MG63 (cell line): ENCODE measurements around the gene CPB1. TPM values are rescaled to one million over a fixed set of nuclear protein-coding genes. Genes with fewer than 3 reads are reported as not detected.
"Not testable (repeated sequence)": the region's sequence is repeated elsewhere in the genome, so short reads cannot be mapped to it uniquely, and the experiment has no call there.

Experiments
- DNase-seq: peaks from one replicate; pipeline ENCODE4 v3.0.0-alpha.2; 2020
- H3K27me3 ChIP-seq: fragments of 250-450 bp; sonication (Bioruptor Pico); 2 replicates; pipeline ENCODE4 v1.5.1; 2020; ENCODE audit warnings: mild to moderate bottlenecking, moderate library complexity
- H3K36me3 ChIP-seq: fragments of 250-450 bp; sonication (Bioruptor Pico); 2 replicates; pipeline ENCODE4 v1.5.1; 2020; ENCODE audit warnings: mild to moderate bottlenecking, moderate library complexity
- H3K4me3 ChIP-seq: fragments of 250-450 bp; sonication (Bioruptor Pico); 2 replicates; pipeline ENCODE4 v1.5.1; 2020; ENCODE audit warnings: mild to moderate bottlenecking, moderate library complexity
- H3K9me3 ChIP-seq: fragments of 250-450 bp; sonication (Bioruptor Pico); 2 replicates; pipeline ENCODE4 v1.5.1; 2020; ENCODE audit warnings: mild to moderate bottlenecking, moderate library complexity
- total RNA-seq: library from RNA; depleted of rRNA; stranded (reverse); fragments of >200 nt; shearing (Covaris generic); gene quantifications from 2 replicates; pipeline ENCODE4 v1.2.3, GENCODE V29; 2014; ENCODE audit warnings: low replicate concordance; rRNA removed

Gene CPB1
- total RNA-seq: not detected in 2 replicates

DNA sequence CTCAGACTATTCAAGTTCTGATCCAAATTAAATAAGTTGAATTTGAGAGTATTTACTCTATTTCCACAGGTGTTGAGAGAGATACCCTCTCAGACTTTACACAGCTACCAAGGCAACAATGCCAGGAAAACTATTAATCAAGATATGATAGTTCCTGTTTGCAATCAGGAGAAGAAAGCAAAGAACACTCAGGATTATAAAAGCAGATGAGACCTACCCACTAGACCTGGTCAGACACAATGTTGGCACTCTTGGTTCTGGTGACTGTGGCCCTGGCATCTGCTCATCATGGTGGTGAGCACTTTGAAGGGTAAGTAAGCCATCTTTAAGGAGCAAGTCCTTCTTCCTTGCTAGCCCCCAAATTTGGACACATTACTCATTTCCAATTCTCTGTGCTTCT lies at the start of gene CPB1:
Gene CPB1, plus strand, starts transcription at position 227 of the 400 bp plus-strand sequence. Its CDS starts 13 bp downstream, at position 240.
- Histone ChIP-seq H3K27me3 (no peaks in the 10 kb centered on the region), H3K9me3 (0 out of 2 replicates have a peak, but pooled peaks cover 2% of the 10 kb centered on the region), H3K36me3 (no peaks in the 10 kb centered on the region), H3K4me3 (no peak within 1 kb of the TSS)
- no peak for DNase-seq

DNA sequence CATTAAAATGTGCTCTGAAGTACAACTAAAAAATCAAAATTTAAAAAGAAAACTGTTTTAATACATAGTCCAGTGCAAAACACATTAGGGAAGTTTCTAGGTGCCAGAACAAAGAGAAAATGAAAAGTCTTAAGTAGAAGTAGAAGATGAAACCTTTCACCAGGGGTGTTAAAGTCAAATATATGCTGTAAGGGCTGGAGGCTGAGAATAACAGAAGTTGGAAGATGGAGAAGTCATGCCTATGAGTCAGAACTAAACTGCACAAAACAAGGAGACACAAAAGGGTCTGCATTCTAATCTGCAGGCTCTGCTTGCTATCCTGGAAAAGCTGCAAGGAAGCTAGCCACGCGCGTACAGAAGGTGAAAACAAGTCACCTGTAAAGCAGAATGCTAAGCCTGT lies 48.7 kb upstream of the CPB1 start:
- no peak overlapping the region for H3K4me3 ChIP-seq
- no peaks in the 10 kb centered on the region for H3K36me3 ChIP-seq
- H3K27me3 ChIP-seq: peaks cover 3% of the 10 kb centered on the region; the same call in 1 of the 2 replicates
- no peak for DNase-seq
- H3K9me3 ChIP-seq: no peaks in the 10 kb centered on the region

DNA sequence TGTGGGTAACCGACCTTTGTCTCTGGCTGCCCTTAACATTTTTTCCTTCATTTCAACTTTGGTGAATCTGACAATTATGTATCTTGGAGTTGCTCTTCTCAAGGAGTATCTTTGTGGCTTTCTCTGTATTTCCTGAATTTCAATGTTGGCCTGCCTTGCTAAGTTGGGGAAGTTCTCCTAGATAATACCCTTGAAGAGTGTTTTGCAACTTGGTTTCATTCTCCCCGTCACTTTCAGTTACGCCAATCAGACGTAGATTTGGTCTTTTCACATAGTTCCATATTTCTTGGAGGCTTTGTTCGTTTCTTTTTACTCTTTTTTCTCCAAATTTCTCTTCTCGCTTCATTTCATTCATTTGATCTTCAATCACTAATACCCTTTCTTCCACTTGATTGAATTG lies 42.6 kb upstream of the CPB1 start:
- H3K9me3 ChIP-seq, DNase-seq, H3K4me3 ChIP-seq, H3K36me3 ChIP-seq, H3K27me3 ChIP-seq: not testable (repeated sequence)

DNA sequence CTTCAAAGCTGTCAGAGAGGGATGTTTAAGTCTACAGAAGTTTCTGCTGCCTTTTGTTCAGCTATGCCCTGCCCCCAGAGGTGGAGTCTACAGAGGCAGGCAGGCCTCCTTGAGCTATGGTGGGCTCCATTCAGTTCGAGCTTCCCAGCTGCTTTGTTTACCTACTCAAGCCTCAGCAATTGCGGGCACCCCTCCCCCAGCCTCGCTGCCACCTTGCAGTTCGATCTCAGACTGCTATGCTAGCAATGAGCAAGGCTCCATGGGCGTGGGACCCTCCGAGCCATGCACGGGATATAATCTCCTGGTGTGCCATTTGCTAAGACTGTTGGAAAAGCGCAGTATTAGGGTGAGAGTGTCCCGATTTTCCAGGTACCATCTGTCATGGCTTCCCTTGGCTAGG lies 41.5 kb upstream of the CPB1 start:
- H3K27me3 ChIP-seq, H3K36me3 ChIP-seq, H3K9me3 ChIP-seq, DNase-seq, H3K4me3 ChIP-seq: not testable (repeated sequence)

DNA sequence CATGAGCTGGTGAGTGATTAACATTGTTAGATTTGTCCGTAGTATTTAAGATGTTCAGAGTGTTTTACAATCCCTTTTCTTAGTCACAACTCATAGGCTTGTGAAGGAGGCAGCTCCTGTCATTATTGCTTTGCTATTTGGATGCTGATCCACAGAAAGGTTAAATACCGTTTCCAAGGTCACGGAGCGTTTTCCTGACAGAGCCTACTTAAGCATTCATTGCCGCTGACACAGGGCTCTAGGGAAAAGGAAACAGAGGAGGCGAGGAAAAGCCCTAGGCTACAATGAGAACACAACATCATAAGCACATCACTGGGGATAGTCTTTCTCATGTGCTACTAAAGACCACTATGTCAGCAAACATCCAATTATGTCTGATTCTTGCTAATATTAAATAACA lies 38.5 kb upstream of the CPB1 start:
- no peak for DNase-seq
- H3K9me3 ChIP-seq: no peaks in the 10 kb centered on the region
- H3K4me3 ChIP-seq: no peak overlapping the region
- H3K36me3 ChIP-seq: no peaks in the 10 kb centered on the region
- no peaks in the 10 kb centered on the region for H3K27me3 ChIP-seq

DNA sequence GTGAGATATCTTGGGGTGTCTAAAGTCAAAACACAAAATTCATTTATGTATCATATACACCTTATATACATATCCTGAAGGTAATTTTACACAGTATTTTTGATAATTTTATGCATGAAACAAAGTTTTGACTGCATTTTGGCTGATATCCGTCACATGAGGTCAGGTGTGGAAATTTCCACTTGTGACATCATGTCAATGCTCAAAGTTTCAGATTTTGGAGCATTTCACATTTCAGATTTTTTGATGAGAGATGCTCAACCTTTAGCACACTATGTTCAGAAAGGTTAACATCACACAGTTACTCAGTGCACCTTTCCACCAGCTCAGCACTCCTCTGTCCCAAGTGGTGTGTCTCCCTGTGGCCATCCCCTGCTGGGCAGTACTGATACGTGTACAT lies 37.7 kb upstream of the CPB1 start:
- H3K9me3 ChIP-seq: no peaks in the 10 kb centered on the region
- no peak for DNase-seq
- H3K4me3 ChIP-seq: no peak overlapping the region
- no peaks in the 10 kb centered on the region for H3K27me3 ChIP-seq
- H3K36me3 ChIP-seq: no peaks in the 10 kb centered on the region

DNA sequence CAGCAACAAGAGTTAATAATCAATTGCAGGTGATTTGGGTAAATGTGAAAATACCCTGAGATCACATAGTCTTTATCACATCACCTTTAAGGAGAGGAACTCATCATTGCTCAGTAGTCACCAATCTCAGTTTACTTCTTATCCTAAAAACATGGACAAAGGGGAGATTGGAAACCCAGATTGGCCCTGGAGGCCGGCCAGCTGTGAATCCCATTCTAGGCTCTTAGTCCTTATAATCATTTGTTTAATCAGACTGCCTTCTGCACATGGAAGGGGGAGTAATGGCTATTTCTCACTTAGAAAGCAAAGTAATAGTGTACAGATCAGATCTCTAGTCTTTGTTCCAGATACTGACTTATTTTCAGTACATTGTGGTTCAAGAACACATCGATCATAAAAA lies 37.2 kb upstream of the CPB1 start:
- no peaks in the 10 kb centered on the region for H3K36me3 ChIP-seq
- no peaks in the 10 kb centered on the region for H3K27me3 ChIP-seq
- H3K9me3 ChIP-seq: no peaks in the 10 kb centered on the region
- no peak for DNase-seq
- H3K4me3 ChIP-seq: no peak overlapping the region

DNA sequence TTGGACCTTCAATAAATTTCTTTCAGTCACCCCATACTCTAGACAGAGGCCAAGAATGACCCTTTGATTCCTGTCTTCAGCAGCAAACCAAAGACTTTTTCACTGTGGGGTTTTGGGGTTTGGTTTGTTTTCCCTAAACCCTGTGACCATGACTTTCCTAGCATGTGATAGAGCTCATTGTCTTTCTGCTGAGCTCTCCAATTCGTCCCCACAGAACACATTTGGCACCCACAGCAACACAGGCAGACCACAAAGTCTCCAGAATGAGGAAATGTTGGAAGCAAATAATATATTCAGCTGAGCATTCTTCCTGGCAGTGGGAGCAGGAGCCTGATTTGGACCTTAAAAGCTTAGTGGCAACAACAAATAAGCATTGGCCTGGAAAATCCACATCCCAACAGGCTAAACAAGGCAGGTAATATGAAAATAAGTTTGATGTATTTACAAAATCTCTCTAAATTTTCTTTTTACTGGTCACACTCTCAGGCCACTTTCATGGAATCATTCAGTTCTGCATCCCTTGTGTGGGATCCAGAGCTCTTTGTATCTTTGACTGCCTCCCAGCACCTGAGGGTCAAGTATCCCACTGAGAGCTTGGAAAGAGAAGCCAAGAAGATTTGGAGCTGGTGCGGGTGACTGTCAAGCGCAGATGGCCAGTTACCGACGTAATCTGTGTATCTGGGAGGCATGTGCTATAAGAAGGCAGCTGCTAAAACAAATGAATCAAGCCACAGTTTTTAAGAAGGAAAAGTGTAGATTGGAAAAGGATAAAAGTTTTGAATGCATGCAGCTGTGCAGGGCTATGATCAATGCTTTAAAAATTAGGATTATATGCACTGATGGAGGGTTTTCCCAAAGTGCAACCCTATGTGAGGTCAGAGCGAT lies 36.5 kb upstream of the CPB1 start:
- no peaks in the 10 kb centered on the region for H3K36me3 ChIP-seq
- DNase-seq: no peak
- no peaks in the 10 kb centered on the region for H3K9me3 ChIP-seq
- no peaks in the 10 kb centered on the region for H3K27me3 ChIP-seq
- no peak overlapping the region for H3K4me3 ChIP-seq

DNA sequence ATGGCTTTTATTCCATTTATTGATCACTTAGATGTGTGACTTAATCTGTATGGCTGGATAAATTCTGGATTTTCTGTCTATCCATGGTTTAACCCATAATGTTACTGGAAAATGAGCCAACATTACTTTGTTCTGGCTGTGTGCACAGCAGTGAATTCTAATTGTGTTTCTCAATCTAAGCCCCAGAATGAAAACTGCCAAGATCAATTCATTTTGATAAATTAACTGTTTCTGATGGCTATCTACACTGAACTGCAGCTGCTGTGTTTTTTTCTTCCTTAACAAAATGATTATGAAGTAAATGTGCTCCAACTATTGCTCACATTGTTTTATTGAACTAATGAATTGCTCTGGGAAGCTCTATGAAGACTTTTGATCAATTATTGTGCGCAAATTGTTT lies 35.7 kb upstream of the CPB1 start:
- H3K4me3 ChIP-seq: no peak overlapping the region
- H3K36me3 ChIP-seq: no peaks in the 10 kb centered on the region
- no peak for DNase-seq
- no peaks in the 10 kb centered on the region for H3K9me3 ChIP-seq
- H3K27me3 ChIP-seq: no peaks in the 10 kb centered on the region

DNA sequence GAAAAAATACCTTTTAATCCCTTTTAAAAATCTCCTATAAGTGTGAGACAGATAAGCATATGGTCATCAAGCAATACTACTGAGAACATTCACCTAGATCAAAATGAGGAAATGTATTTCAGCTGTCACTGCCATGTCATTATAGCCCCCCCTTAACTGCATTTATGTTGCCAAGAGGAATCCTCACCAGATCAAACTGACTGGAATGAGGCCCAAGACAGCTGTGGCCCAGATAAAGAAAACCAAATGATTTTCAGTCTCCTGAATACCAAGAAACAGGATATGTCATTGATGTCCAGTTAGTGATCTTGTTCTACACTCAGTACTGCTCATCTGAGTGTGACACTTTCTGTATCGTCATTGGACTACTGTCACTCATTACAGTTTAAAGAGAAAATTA lies 35.1 kb upstream of the CPB1 start:
- H3K36me3 ChIP-seq: no peaks in the 10 kb centered on the region
- H3K27me3 ChIP-seq: no peaks in the 10 kb centered on the region
- no peak for DNase-seq
- no peak overlapping the region for H3K4me3 ChIP-seq
- H3K9me3 ChIP-seq: no peaks in the 10 kb centered on the region

DNA sequence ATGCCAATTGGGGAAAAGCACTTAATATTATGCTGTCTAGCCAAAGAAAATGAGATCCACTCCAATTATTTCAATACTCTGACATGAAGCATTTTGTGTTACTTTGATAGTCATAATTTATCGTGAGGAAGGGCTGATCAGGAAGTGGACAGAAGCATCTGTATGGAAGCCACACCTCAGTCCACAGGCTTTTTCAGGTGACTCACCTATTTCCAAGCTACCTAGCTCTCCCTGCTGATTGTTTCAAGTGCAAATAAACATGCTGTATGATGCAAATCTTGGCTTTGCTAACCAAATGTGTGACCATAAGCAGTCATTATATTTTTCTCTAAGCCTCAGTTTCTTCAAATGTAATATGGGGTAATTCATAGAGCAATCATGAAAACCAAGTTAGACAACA lies 30.8 kb upstream of the CPB1 start:
- H3K9me3 ChIP-seq: no peaks in the 10 kb centered on the region
- no peaks in the 10 kb centered on the region for H3K36me3 ChIP-seq
- no peak overlapping the region for H3K4me3 ChIP-seq
- DNase-seq: no peak
- no peaks in the 10 kb centered on the region; the same call in 1 of the 2 replicates for H3K27me3 ChIP-seq

DNA sequence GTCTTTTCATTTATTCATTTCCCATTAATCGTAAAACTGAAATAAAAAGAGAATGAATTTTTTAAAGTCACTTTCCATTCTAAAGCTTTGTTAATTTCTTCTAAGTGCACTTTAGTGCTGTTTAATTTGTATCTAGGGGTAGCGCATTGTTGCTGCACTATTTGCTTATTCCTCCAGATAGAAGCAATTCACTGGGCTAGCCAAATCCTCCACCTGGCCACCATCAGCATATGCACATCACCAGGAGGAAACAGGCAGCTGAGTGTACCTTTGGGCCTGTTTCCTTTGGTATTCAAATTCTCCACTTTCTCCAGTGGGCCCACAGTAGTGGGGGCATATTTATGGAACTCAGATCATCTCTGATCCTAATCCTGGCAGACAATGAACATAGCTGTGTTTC lies 29.8 kb upstream of the CPB1 start:
- Histone ChIP-seq H3K36me3 (no peaks in the 10 kb centered on the region), H3K4me3 (no peak overlapping the region), H3K27me3 (no peaks in the 10 kb centered on the region; the same call in 1 of the 2 replicates), H3K9me3 (no peaks in the 10 kb centered on the region)
- no peak for DNase-seq

DNA sequence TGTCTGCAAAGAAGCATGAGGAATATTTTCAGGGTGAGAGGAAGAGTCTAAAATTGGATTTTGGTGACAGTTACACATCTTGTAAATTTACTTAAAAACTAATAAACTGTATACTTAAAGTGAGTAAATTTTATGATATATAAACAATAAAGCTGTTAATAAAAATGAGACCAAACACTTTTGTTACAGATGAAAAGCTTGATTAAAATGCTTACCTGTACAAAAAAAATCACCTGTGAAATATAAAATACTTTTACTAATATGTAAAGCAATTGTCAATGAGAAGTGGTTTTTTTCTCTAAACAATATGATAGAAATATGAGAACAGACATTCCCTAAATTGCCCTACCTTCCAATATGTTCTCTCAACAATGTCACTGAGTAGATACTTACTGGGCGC lies 27.2 kb upstream of the CPB1 start:
- no peaks in the 10 kb centered on the region for H3K36me3 ChIP-seq
- H3K9me3 ChIP-seq: no peaks in the 10 kb centered on the region
- no peak for DNase-seq
- H3K27me3 ChIP-seq: no peaks in the 10 kb centered on the region; the same call in 1 of the 2 replicates
- H3K4me3 ChIP-seq: no peak overlapping the region

DNA sequence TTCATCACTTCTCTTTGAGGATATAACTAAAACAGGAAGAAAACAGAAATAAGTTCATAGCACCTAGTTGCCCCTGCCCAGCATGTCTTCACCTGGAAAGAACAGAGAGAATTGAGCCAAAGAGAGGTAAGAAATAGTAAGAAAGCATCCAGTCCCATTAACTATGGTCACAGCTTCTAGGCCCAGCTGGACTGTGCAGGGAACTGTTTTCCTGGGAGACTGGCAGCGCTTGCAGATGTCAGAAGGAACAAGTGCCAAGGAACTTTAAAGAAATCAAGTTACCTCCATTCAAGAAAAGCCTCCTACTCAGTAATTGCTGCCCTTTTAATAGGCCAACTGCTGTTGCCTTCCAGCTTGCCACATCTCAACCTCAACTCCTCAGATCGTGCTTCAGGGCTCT lies 17.8 kb upstream of the CPB1 start:
- no peak for DNase-seq
- Histone ChIP-seq H3K27me3 (peaks cover 29% of the 10 kb centered on the region), H3K4me3 (no peak overlapping the region), H3K36me3 (no peaks in the 10 kb centered on the region), H3K9me3 (no peaks in the 10 kb centered on the region)

DNA sequence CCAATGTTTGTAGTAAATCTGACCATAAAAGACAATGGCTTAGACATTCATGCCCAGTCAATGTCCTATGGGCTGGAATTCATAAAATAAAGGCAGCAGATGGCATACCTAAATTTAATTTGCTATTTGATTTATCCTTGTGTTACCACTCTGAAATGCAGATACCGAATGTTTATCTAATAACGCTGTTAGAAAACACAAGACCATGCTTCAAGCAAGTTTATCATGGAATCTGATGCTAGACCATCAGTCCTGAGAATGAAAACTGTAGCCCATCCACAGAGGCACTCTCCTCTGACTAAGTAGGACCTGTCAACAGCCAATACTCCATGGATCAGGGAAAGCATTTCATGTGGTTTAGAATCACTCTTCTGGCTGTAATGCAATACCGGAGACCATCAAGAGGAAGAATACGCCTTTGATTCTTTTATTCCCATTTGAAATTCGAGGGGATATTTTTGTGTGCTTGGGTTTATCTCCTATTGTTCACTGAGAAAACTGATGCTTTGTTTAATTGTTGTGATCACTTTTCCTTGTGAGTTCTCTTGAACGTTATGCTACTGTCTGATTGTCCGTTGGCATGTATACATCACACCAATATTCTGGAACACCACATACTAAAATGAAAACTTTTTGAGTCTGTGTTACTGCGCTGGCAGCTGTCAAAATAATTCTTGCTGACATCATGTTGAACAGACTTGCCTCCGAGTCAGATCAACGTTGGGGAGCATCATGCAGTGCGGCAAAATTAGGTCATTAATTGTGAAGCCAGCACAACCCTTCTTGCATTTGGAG lies 12.1 kb upstream of the CPB1 start:
- no peak overlapping the region for H3K4me3 ChIP-seq

DNA sequence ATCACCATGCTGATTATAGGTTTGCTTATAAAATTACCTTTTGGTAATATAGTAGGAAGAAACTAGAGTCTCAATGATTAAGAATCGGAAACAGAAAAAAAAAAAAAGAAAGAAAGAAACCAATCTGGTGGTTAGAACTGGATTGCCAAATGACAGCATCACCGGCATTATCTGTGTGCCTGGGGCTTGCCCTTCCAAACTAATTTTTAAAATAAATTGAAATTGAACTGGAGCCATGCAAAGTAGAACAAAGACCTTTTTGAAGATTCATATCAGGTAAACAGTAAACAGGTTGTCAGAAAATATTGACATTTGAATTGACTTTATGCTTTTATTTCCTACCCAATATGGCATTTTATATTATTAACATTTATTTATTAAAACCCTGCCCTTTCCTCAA lies 11.2 kb upstream of the CPB1 start:
- no peak overlapping the region for H3K4me3 ChIP-seq
- no peaks in the 10 kb centered on the region for H3K36me3 ChIP-seq
- H3K27me3 ChIP-seq: 0 out of 2 replicates have a peak, but pooled peaks cover 4% of the 10 kb centered on the region
- no peak for DNase-seq
- no peaks in the 10 kb centered on the region for H3K9me3 ChIP-seq

More for the DNA sequence above, 12.1 kb upstream of the CPB1 start:
- Histone ChIP-seq H3K9me3 (no peaks in the 10 kb centered on the region), H3K36me3 (no peaks in the 10 kb centered on the region), H3K27me3 (0 out of 2 replicates have a peak, but pooled peaks cover 4% of the 10 kb centered on the region)
- DNase-seq: no peak

DNA sequence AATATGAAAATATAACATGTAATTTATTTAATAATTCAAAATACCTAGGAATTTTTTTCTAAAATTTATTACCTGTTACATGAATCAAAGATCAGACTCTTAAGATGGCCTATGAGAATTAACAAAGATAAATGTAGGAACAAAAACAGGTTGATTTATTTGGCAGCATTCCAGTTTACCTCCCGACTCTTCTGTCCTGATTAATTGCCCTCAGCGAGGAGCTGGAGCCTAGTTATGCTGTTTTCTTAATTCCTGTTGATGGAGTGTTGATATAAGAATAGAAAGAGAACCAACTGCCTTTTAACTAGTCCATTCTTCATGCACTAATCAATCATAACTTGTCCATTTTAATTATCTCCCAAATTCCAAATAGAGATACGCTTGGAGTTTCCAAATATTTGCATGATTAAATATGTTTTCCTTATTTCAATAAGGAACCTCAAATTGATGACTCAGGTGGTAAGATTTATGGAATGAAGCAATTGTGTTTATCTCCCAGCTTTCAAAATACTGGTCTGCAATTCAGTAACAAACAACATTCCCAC lies 10.6 kb upstream of the CPB1 start:
- Histone ChIP-seq H3K36me3 (no peaks in the 10 kb centered on the region), H3K27me3 (0 out of 2 replicates have a peak, but pooled peaks cover 4% of the 10 kb centered on the region), H3K9me3 (no peaks in the 10 kb centered on the region), H3K4me3 (no peak overlapping the region)
- DNase-seq: no peak
